ENCODE results near the gene GSDME.

Gene GSDME

GRCh38 chr7:24713850-24714675 lies 43.2 kb downstream of the GSDME start:
- DNase-seq (ENCODE audit: low read depth, low spot score), result no peak
- H3K4me3 ChIP-seq (ENCODE audit: low read length), result no peak overlapping the region

GRCh38 chr7:24713039-24713793 lies 44.0 kb downstream of the GSDME start:
- H3K4me3 ChIP-seq (ENCODE audit: low read length), result no peak overlapping the region
- DNase-seq (ENCODE audit: low read depth, low spot score), result no peak

- H3K4me3 ChIP-seq (ENCODE audit: low read length), result no peak overlapping the region
- no peak for DNase-seq (ENCODE audit: low read depth, low spot score)
Measured at GRCh38 chr7:24709585-24710360, 47.5 kb downstream of the GSDME start.

- no peak overlapping the region for H3K4me3 ChIP-seq (ENCODE audit: low read length)
- DNase-seq (ENCODE audit: low read depth, low spot score), result no peak
Measured at GRCh38 chr7:24709051-24709450, 48.2 kb downstream of the GSDME start.

- DNase-seq (ENCODE audit: low read depth, low spot score), result no peak
Measured at GRCh38 chr7:24707988-24708615, 49.2 kb downstream of the GSDME start.

GRCh38 chr7:24706211-24707170 lies 50.8 kb downstream of the GSDME start:
- H3K4me3 ChIP-seq (ENCODE audit: low read length), result no peak overlapping the region
- no peak for DNase-seq (ENCODE audit: low read depth, low spot score)

More at GRCh38 chr7:24707988-24708615, 49.2 kb downstream of the GSDME start:
- no peak overlapping the region for H3K4me3 ChIP-seq (ENCODE audit: low read length)

GRCh38 chr7:24705461-24705954 lies 51.8 kb downstream of the GSDME start:
- no peak for DNase-seq (ENCODE audit: low read depth, low spot score)
- H3K4me3 ChIP-seq (ENCODE audit: low read length), result no peak overlapping the region

- no peak overlapping the region for H3K4me3 ChIP-seq (ENCODE audit: low read length)
- DNase-seq (ENCODE audit: low read depth, low spot score), result no peak
Measured at GRCh38 chr7:24704311-24704710, 53.0 kb downstream of the GSDME start.

GRCh38 chr7:24703296-24703695 lies 54.0 kb downstream of the GSDME start:
- no peak overlapping the region for H3K4me3 ChIP-seq (ENCODE audit: low read length)
- no peak for DNase-seq (ENCODE audit: low read depth, low spot score)

GRCh38 chr7:24702755-24703154 lies 54.5 kb downstream of the GSDME start:
- H3K4me3 ChIP-seq (ENCODE audit: low read length), result no peak overlapping the region
- no peak for DNase-seq (ENCODE audit: low read depth, low spot score)

- no peak for DNase-seq (ENCODE audit: low read depth, low spot score)
Measured at GRCh38 chr7:24701261-24702235, 55.7 kb downstream of the GSDME start.

GRCh38 chr7:24700521-24701260 lies 56.6 kb downstream of the GSDME start:
- no peak overlapping the region for H3K4me3 ChIP-seq (ENCODE audit: low read length)
- DNase-seq (ENCODE audit: low read depth, low spot score), result no peak

More at GRCh38 chr7:24701261-24702235, 55.7 kb downstream of the GSDME start:
- H3K4me3 ChIP-seq (ENCODE audit: low read length), result no peak overlapping the region

GRCh38 chr7:24698531-24699266 lies 58.6 kb downstream of the GSDME start:
- DNase-seq (ENCODE audit: low read depth, low spot score), result no peak
- H3K4me3 ChIP-seq (ENCODE audit: low read length), result no peak overlapping the region

GRCh38 chr7:24697416-24697815 lies 59.8 kb downstream of the GSDME start:
- no peak for DNase-seq (ENCODE audit: low read depth, low spot score)
- no peak overlapping the region for H3K4me3 ChIP-seq (ENCODE audit: low read length)

- no peak overlapping the region for H3K4me3 ChIP-seq (ENCODE audit: low read length)
- DNase-seq (ENCODE audit: low read depth, low spot score), result no peak
Measured at GRCh38 chr7:24692592-24692991, 64.7 kb downstream of the GSDME start.

- H3K4me3 ChIP-seq (ENCODE audit: low read length), result no peak overlapping the region
- DNase-seq (ENCODE audit: low read depth, low spot score), result no peak
Measured at GRCh38 chr7:24690251-24690650, 67.0 kb downstream of the GSDME start.
